C4-2B (cell line): ENCODE measurements around the gene TOMM40L.

Experiments used
- CTCF ChIP-seq: fragments of 450-650 bp; conservative IDR thresholded peaks from 2 replicates; pipeline ENCODE4 v1.5.1; 2017; ENCODE audit warnings: mild to moderate bottlenecking
- ZFX ChIP-seq: fragments of 450-650 bp; IDR thresholded peaks from 2 replicates; pipeline ENCODE4 v1.6.1; 2017

- TF ChIP-seq CTCF, result no peak
- no peak for TF ChIP-seq ZFX
These were observed 40.3 kb downstream of the TOMM40L start for GRCh38 chr1:161266202-161266601.
